NCI-H2227 (cell line): Measurements from ENCODE around the gene SAMD4A.
A peak's percentile ranks its signal among the peaks of the same experiment; 100 is the strongest.

Source experiments
- DNase-seq: peaks from one replicate; lab custom pipeline; 2025; ENCODE audit not compliant: unreplicated experiment; lab: John Stamatoyannopoulos, UW

Gene SAMD4A

DNA sequence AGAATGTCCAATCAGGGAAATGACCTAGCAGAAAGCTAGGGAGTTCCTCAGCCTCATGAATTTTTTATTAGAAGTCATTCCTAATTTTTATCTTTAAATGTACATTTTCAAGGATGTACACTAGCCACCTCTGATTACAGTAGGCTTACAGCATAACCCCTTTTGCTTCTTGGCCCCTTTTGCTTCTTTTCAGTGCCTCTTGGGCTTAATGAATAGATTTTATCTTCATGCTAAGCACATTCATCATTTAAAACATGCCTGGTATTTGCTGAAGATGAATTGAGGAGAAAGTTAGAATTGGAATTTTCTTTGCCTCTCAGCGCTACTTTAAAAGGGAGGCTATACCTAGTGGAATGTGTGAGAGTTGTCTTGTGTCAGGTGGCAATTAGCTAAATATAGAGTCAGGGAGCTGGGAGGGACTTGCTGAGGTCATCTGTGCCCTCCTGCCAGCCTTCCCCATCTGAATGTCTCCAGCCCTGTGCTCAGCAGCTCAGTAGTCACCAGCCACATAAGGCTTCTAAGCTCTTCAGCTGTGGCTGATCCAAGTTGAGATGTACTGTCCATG lies 132.1 kb downstream of the SAMD4A start:
- peak; percentile 24 for DNase-seq

DNA sequence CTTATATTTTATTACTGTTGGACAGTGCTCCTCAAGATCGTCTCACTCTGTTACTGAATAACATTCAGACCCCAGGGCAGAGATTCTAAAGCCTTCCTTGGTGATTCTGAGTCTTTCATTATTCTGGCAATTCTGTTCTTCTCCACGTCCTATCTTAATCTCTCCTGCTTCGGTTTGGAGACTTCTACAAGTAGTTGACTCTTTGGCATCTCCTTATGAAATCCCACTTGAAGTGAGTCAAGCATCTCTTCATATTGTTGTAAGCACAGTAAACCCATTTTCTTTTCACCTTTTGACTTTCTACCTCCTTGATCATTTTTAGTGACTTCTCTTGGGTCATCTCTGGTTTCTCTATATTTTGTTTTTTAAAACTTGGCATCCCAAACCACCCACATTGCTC lies 132.8 kb downstream of the SAMD4A start:
- DNase-seq: no peak

DNA sequence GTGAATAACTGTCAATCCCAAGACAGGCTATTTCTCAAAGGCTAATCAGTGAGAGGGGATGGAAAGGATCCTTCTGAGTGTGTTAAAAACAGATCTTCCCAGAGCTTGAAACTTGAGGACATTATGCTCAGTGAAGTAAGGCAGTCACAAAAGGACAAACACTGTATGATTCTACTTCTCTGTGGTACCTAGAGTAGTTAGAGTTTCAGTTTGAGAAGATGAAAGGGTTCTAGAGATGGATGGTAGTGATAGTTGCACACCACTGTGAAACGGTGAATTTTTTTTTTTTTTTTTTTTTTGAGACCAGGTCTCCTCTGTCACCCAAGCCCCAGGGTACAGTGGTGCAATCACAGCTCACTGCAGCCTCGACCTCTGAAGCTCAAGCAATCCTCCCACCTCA lies 133.8 kb downstream of the SAMD4A start:
- no peak for DNase-seq

GRCh38 chr14:54702014-54702491 lies 135.1 kb downstream of the SAMD4A start:
- DNase-seq: no peak

GRCh38 chr14:54702492-54702891 lies 135.6 kb downstream of the SAMD4A start:
- no peak for DNase-seq

- no peak for DNase-seq
Measured at GRCh38 chr14:54703082-54703481, 136.2 kb downstream of the SAMD4A start.

GRCh38 chr14:54703724-54704123 lies 136.8 kb downstream of the SAMD4A start:
- no peak for DNase-seq

DNA sequence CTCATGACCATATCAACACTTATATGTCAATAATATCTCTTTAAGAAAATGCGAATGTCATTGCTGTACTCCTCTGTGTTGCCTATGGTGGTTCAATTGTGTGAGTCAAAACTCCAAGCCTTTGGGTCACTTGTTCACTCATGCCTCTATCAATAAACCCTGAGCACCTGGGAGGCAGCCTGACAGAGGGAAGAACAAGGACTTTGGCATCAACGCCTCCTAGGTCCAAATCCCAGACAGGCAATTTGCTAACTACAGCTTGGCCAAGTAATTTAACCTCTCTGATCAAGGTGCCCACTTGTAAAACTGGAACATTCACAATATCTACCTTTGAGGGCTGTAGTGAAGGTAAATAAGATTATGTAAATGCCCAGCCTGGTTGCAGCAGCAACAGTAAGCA lies 137.8 kb downstream of the SAMD4A start:
- no peak for DNase-seq

GRCh38 chr14:54706769-54707168 lies 139.8 kb downstream of the SAMD4A start:
- no peak for DNase-seq

DNA sequence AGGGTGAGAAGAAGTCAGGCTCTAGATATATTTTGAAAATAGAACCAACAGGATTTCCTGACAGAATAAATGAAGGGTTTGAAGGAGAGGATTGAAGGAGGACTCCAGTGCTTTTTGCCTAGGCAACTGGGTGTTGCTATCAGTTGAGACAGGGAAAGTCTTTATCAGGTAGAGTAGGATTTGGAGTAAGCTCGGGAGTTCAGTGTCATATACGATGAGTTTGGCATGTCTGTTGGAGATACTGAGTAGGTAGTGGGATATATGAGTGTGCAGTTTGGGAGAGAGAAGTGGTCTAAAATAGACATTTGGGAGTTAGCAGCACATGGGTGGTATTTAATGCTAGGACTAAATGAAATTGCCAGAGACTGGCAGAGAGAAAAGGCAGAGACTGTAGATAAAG lies 141.2 kb downstream of the SAMD4A start:
- DNase-seq: no peak

DNA sequence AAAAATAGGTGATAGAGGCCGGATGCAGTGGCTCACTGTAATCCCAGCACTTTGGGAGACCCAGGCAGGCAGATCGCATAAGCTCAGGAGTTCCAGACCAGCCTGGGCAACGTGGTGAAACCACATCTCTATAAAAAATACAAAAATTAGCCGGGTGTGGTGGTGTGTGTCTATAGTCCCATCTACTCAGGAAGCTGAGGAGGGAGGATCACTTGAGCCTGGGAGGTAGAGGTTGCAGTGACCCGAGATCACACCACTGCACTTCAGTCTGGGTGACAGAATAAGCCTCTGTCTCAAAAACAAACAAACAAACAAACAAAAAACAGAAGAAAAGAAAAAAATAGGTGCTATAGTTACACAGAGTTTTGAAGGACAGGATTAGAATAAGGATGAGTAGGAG lies 142.1 kb downstream of the SAMD4A start:
- no peak for DNase-seq

GRCh38 chr14:54709444-54709843 lies 142.5 kb downstream of the SAMD4A start:
- no peak for DNase-seq

- no peak for DNase-seq
Measured at GRCh38 chr14:54709867-54710266, 142.9 kb downstream of the SAMD4A start.

GRCh38 chr14:54711312-54711711 lies 144.4 kb downstream of the SAMD4A start:
- no peak for DNase-seq

DNA sequence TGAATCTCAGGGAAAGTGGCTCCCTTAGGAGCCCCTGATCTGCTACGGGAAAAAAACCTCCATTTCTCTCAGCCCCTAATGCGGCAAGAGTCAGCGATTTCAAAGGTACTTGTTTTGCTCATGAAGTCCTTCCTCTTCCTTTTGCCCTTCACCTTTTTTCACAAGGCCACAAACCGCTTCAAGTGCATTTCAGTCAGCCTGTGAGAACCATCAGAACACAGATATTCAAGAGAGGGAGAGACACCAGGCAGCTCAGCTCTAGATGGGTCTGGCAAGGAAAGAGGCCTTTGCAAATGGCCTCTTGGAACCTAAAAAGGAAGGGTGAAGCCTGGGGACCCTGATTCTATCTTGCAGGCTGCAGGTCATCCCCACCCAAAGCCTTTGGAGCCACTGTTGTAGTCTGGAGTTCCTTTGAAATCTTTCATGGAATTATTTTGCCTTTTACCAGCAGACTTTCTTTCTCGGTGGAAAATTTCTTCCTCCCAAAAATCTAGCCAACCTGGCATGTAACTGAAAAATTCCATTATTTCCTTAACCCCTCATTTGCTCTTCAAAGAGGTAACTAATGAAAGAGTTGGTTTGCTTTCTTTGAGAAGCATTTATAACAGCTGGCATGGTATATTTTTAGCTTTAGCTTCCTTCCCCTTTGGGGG lies 145.0 kb downstream of the SAMD4A start:
- DNase-seq: no peak

GRCh38 chr14:54712465-54713200 lies 145.7 kb downstream of the SAMD4A start:
- DNase-seq: no peak

- DNase-seq: no peak
Measured at GRCh38 chr14:54713379-54713778, 146.5 kb downstream of the SAMD4A start.

GRCh38 chr14:54715239-54715638 lies 148.3 kb downstream of the SAMD4A start:
- DNase-seq: no peak

DNA sequence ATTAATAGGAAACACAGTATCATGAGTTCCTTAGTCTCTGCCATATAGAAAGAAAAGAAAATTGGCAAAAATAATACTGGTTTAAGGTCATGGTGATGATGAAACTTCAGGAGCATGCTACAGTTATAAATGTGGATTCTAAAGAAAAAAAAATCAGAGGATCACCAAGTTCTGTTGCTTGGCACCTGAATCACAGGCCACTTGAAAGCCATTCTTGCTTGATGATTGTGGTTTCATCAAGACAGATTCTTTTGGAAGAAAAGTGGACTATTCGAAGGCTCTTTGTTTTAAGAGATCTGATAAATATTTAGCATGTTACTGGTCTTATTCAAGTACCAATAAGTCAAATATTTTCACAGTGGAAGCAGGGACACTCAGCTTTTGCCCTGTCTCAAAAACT lies 148.9 kb downstream of the SAMD4A start:
- no peak for DNase-seq

GRCh38 chr14:54716862-54717261 lies 149.9 kb downstream of the SAMD4A start:
- DNase-seq: no peak

GRCh38 chr14:54718046-54718445 lies 151.1 kb downstream of the SAMD4A start:
- peak; percentile 61 for DNase-seq

DNA sequence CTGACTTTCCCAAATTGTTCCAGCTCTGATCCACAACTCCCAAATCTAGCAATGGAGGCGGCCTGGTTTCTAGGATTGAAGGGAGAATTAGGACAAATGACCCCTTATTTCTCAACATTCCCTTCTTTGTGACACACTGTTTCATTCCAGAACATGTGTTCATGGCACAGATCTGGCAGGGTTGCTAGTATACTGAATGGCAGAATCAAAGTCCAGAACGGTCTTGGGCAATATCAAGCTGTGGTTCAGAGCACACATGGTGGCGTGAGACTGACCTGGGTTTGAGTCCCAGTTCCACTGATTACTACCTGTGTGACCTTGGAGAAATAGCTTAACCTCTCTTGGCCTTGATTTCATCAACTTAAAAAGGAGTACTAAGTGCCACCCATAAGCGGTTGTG lies 152.5 kb downstream of the SAMD4A start:
- DNase-seq: no peak
